Fibroblast of lung (primary cell): Measurements from ENCODE around the gene USO1.

Source experiments
- CTCF ChIP-seq, 2 donors: IDR thresholded peaks in 1 of 2; conservative IDR thresholded peaks in 1 of 2; 1 replicate in 1 of 2; 2 replicates in 1 of 2; pipeline ENCODE4 v1.5.1; 2011 to 2012; ENCODE audit warnings: low read length in 2 of 2, control low read depth in 1 of 2, inconsistent platforms in 1 of 2, low read depth in 1 of 2, mild to moderate bottlenecking in 1 of 2
- EZH2 ChIP-seq: IDR thresholded peaks from 2 replicates; pipeline ENCODE4 v1.5.1; 2012; ENCODE audit warnings: low read length, control low read depth, mild to moderate bottlenecking; ENCODE audit errors: missing control alignments

DNA sequence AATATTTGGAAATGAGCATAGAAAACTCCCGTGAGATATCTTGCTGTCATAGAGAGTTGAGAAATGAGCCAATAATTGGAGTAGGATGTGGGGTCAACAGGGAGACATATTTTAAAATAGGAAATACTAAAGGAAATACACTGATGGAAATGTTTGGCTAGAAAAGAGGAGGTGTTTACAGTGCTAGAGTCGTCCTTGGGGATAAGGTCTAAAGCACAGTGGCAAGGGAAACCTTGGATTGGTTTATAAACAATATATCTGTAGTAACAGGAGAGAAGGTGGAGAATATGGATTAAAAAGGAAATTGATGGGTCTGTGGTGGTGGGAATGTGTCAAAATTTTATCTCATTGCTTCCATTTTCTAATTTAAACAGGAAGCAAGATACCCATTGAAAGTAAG lies 95.8 kb downstream of the USO1 start:
- TF ChIP-seq CTCF (conservative IDR thresholded peaks at IDR 0.05 in 1 of 2, IDR thresholded peaks at IDR 0.05 in 1 of 2; ENCODE audit: low read depth in 1 of 2, low read length in 2 of 2) (no peak), EZH2 (no peak)
